GM19324 (cell line): ENCODE measurements around the gene UTP18.
A peak's percentile ranks its signal among the peaks of the same experiment; 100 is the strongest.
"Not testable (repeated sequence)": the region's sequence is repeated elsewhere in the genome, so short reads cannot be mapped to it uniquely, and the experiment has no call there.

Experiments
- ATAC-seq: cut with Tn5 transposase; IDR thresholded peaks from one replicate; pipeline ENCODE4 v1.9.1; 2021; ENCODE audit warnings: mild to moderate bottlenecking, moderate library complexity; ENCODE audit not compliant: unreplicated experiment, low FRiP score

Gene UTP18

GRCh38 chr17:51258756-51259563, 1.4 kb upstream of the UTP18 start:
- ATAC-seq, result no peak

GRCh38 chr17:51259564-51260236, 646 bp upstream of the UTP18 start, which contains the start of gene MBTD1:
Gene MBTD1 (minus strand): TSS chr17:51260049. CDS start chr17:51225161, 34,888 bp downstream.
- ATAC-seq, result peak; percentile 81

GRCh38 chr17:51261024-51261963, 948 bp downstream of the UTP18 start:
- no peak for ATAC-seq

- ATAC-seq, result no peak
These were observed 2.7 kb downstream of the UTP18 start for GRCh38 chr17:51263006-51263405.

- ATAC-seq, result not testable (repeated sequence)
These were observed 4.1 kb downstream of the UTP18 start for GRCh38 chr17:51264466-51264865.

GRCh38 chr17:51269991-51270390, 9.6 kb downstream of the UTP18 start:
- ATAC-seq, result no peak

GRCh38 chr17:51270636-51271035, 10.3 kb downstream of the UTP18 start:
- no peak for ATAC-seq

- ATAC-seq, result no peak
These were observed 12.5 kb downstream of the UTP18 start for GRCh38 chr17:51272812-51273211.

- ATAC-seq, result no peak
These were observed 15.0 kb downstream of the UTP18 start for GRCh38 chr17:51275381-51275780.

- ATAC-seq, result no peak
These were observed 18.8 kb downstream of the UTP18 start for GRCh38 chr17:51279183-51279582.

- ATAC-seq, result no peak
These were observed 27.1 kb downstream of the UTP18 start for GRCh38 chr17:51287412-51287811.

- ATAC-seq, result no peak
These were observed 29.4 kb downstream of the UTP18 start for GRCh38 chr17:51289696-51290111.

GRCh38 chr17:51294338-51294737, 34.0 kb downstream of the UTP18 start:
- not testable (repeated sequence) for ATAC-seq

GRCh38 chr17:51298508-51299371, 38.4 kb downstream of the UTP18 start:
- ATAC-seq, result no peak

GRCh38 chr17:51299859-51300258, 39.5 kb downstream of the UTP18 start:
- no peak for ATAC-seq

- ATAC-seq, result no peak
These were observed 44.8 kb downstream of the UTP18 start for GRCh38 chr17:51305182-51305581.

- not testable (repeated sequence) for ATAC-seq
These were observed 51.7 kb downstream of the UTP18 start for GRCh38 chr17:51312003-51312402.

- no peak for ATAC-seq
These were observed 58.8 kb downstream of the UTP18 start for GRCh38 chr17:51319186-51319585.

- ATAC-seq, result no peak
These were observed 62.2 kb downstream of the UTP18 start for GRCh38 chr17:51322390-51323029.
